Osteocyte (in vitro differentiated cells): ENCODE measurements around the gene AGO1. TPM values are rescaled to one million over a fixed set of nuclear protein-coding genes. Genes with fewer than 3 reads are reported as not detected.

Experiments used
- DNase-seq: peaks from one replicate; pipeline ENCODE4 v3.0.0; 2021; ENCODE audit warnings: mixed read lengths; ENCODE audit not compliant: unreplicated experiment; ENCODE audit errors: extremely low spot score
- H3K27ac Mint-ChIP-seq: one replicate; pipeline ENCODE4 v1.8.0; 2021; ENCODE audit warnings: mild to moderate bottlenecking, mixed read lengths; ENCODE audit not compliant: unreplicated experiment
- H3K27me3 Mint-ChIP-seq: one replicate; pipeline ENCODE4 v1.8.0; 2021; ENCODE audit warnings: mixed read lengths; ENCODE audit not compliant: unreplicated experiment
- H3K36me3 Mint-ChIP-seq: one replicate; pipeline ENCODE4 v1.8.0; 2021; ENCODE audit warnings: mixed read lengths; ENCODE audit not compliant: unreplicated experiment
- H3K4me1 Mint-ChIP-seq: one replicate; pipeline ENCODE4 v1.8.0; 2021; ENCODE audit warnings: mixed read lengths; ENCODE audit not compliant: unreplicated experiment
- H3K4me3 Mint-ChIP-seq: one replicate; pipeline ENCODE4 v1.8.0; 2021; ENCODE audit warnings: mild to moderate bottlenecking, moderate library complexity, mixed read lengths; ENCODE audit not compliant: unreplicated experiment
- H3K9me3 Mint-ChIP-seq: one replicate; pipeline ENCODE4 v1.8.0; 2021; ENCODE audit warnings: mixed read lengths; ENCODE audit not compliant: unreplicated experiment
- CTCF ChIP-seq: fragments of 200-600 bp; sonication (generic); IDR thresholded peaks from 2 replicates; pipeline ENCODE4 v1.5.0; 2021; ENCODE audit warnings: antibody characterized with exemption, mild to moderate bottlenecking, moderate library complexity
- total RNA-seq: library from RNA; stranded (reverse); gene quantifications from 2 replicates; pipeline ENCODE4 v1.2.1, GENCODE V29; 2021

Gene AGO1
- total RNA-seq, 1 donor from 2014 or later: 34.1 TPM

DNA sequence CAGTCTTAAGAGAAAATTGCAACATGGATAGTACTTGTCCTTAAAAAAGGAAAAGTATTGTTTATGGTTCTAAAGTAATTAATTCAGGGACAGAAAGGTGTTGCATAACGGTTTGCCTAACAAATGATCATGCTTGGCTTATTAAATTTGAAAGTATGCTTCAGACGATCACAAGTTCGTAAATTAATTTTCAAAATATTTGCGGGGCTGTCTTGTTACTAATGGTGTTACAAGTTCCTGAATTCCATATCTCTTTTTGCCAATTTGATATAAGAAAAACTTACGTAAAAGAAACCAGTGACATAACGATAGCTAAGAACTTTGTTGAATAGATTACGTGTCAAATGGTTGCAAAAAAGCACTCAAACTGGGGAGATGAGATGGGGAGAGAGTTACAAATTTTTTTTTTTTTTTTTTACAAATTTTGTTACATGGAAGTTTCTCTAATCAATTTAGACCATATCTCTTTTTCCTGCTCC lies 49.2 kb downstream of the AGO1 start:
- Mint-ChIP-seq H3K27me3 (no peaks in the 10 kb centered on the region), H3K9me3 (no peaks in the 10 kb centered on the region), H3K27ac (no peak overlapping the region), H3K4me3 (peak overlapping the region; percentile 83), H3K4me1 (peaks cover 47% of the 10 kb centered on the region), H3K36me3 (no peaks in the 10 kb centered on the region)
- no peak for TF ChIP-seq CTCF
- no peak for DNase-seq

DNA sequence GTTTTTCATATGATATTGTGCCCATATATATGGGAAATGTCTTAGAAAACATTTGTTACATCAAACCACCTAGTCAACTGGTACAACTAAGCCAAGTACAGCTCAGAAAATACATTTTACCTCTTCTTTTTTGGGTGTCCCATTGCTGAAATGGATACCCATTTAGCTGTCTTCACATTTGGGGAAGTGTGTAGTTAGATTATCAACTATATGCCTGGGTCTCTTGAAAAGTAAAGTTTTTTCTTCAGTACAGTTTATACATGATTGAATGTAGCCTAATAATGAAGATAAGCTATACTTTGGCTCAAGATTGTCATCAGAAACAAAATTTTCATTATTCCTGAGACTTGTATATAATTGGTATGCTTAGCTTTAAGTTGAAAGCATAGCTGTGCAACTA lies 49.9 kb downstream of the AGO1 start:
- Mint-ChIP-seq H3K4me3 (no peak overlapping the region), H3K4me1 (peaks cover 47% of the 10 kb centered on the region), H3K9me3 (no peaks in the 10 kb centered on the region), H3K27me3 (no peaks in the 10 kb centered on the region), H3K36me3 (no peaks in the 10 kb centered on the region), H3K27ac (no peak overlapping the region)
- no peak for TF ChIP-seq CTCF
- no peak for DNase-seq

- DNase-seq: no peak
- H3K4me1 Mint-ChIP-seq: peaks cover 33% of the 10 kb centered on the region
- no peak overlapping the region for H3K27ac Mint-ChIP-seq
- no peaks in the 10 kb centered on the region for H3K9me3 Mint-ChIP-seq
- H3K27me3 Mint-ChIP-seq: no peaks in the 10 kb centered on the region
- H3K36me3 Mint-ChIP-seq: no peaks in the 10 kb centered on the region
- no peak for TF ChIP-seq CTCF
- H3K4me3 Mint-ChIP-seq: no peak overlapping the region
These were observed 52.7 kb downstream of the AGO1 start for GRCh38 chr1:35935442-35936388.

DNA sequence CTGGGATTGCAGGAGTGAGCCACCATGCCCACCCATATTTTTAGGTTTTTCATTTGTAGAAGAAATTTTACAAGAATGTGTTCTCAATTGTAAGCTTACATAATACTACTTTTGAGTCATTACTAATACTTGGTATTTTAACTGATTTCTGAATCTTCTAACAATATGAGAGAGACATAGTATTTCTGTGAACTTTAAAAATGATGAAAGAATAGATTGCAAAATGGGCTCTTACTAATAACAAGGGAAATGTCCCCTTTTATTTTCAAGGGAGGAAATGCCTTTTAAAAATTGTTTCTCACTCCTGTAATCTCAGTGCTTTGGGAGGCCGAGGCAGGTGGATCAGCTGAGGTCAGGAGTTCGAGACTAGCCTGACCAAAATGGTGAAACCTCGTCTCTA lies 53.8 kb downstream of the AGO1 start:
- Mint-ChIP-seq H3K9me3 (no peaks in the 10 kb centered on the region), H3K27me3 (no peaks in the 10 kb centered on the region), H3K27ac (no peak overlapping the region), H3K36me3 (no peaks in the 10 kb centered on the region), H3K4me3 (no peak overlapping the region), H3K4me1 (peaks cover 31% of the 10 kb centered on the region)
- DNase-seq: no peak
- no peak for TF ChIP-seq CTCF

DNA sequence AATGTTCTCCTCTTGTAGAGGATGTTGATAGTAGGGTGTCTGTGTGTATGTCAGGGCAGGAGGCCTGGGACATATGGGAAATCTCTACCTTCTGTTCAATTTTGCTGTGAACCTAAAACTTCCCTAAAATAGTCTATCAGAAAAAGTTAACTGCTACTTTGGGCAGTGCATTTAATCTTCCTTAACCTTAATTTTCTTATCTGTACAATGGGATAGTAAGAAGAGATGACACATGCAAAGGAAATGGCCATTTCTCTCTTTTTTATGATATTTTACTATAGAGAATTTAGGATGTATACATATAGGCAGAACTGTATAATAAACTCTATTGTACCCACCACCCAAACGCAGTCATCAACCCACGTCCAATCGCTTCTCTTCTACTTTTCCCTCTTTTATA lies 56.5 kb downstream of the AGO1 start:
- TF ChIP-seq CTCF: no peak
- Mint-ChIP-seq H3K9me3 (no peaks in the 10 kb centered on the region), H3K4me3 (no peak overlapping the region), H3K4me1 (peaks cover 14% of the 10 kb centered on the region), H3K36me3 (no peaks in the 10 kb centered on the region), H3K27me3 (no peaks in the 10 kb centered on the region), H3K27ac (no peak overlapping the region)
- no peak for DNase-seq
